GM21825 (cell line): ENCODE measurements around the gene RUNX2.

Experiments
- ATAC-seq: cut with Tn5 transposase; IDR thresholded peaks from one replicate; pipeline ENCODE4 v1.9.1; 2021; ENCODE audit warnings: mild to moderate bottlenecking, moderate library complexity; ENCODE audit not compliant: unreplicated experiment

Gene RUNX2

DNA sequence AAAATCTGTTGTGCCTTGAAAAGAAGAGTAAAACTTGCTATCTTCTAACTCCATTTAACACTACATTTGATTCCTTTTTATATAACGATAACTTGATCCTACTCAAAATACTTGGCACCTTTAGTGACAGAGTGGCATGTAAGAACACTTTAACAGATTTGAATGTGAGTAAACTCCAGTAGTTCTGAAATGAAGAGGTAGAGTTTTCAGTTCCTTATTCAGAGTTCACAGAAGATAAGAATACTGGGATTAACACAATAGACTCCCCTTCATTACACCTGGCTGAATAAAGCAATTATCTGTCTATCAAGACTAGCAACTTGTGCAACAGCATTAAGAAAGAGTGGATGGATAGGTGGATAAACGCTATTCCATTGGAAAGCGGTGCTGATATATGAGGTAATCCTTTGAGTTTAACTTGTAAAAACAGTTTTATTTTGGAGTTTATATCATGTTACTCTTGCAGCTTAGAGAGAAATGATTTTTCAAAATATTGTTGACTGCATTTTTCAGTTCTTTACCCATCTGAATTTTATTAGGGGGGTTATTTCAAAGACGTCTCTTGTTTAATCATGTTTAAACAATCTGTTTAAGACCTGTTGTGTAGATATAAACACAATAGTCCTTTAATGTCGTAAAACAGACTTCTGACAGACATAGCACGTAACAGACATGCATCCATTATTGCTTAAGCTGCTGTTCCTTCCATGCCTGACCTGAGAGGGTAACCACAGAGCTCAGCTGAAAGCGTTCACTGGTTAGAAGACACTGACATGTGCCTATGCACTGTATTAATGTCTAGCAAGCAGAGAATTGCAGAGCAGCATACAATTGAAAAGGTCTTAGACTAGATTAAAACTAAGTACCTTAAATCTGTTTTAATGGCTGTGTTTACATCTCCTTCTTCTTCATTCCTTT is 152.0 kb downstream of the RUNX2 start:
- ATAC-seq = no peak

DNA sequence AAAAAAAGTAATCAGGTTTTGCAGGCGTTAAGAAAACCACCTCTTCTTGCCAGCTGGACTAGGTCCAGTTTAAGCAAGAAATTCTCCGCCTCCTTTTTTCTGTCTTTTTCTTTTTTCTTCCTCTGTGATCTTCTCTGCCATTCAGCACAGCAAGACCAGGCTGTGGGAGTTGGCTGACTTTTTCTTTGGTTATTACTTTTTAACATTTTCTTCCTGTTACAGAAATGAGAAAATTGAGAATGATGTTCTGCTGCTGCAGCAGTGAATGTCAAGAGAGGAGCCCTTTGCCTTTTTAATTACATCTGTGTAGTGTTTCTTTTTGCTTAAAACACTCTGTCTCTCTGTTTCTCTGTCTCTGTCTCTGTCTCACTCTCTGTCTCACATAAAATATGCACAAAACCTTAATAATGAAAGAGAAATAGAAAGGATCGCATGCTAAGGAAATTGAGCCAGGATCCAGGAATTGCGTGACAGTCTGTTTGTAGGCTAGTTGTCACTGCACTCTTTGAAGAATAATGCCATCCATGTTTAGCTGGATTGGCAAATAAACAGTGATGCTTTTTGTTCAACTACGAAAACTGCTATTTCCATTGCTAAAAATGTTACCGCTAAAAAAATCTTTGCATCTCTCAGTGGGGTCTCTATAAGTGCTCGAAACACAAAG is 152.8 kb downstream of the RUNX2 start:
- no peak for ATAC-seq

DNA sequence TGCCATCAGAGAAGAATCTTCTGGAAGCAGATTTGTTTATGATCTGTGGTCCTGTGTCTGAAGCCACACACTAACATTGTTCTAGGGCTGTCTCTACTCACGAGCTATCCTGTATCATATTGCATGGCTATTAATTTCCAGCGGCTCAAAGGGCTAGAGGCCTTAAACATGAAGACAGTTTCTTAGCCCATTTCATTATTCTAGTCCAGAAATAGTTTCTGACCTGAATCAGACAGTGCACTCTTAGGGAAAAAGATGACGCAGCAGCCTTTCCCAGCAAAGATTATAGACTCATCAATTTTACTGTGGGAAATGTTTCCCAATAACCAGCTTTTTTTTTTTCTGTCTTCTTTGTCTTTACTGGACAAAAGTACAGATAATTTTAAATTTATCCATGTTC is 154.9 kb downstream of the RUNX2 start:
- no peak for ATAC-seq

DNA sequence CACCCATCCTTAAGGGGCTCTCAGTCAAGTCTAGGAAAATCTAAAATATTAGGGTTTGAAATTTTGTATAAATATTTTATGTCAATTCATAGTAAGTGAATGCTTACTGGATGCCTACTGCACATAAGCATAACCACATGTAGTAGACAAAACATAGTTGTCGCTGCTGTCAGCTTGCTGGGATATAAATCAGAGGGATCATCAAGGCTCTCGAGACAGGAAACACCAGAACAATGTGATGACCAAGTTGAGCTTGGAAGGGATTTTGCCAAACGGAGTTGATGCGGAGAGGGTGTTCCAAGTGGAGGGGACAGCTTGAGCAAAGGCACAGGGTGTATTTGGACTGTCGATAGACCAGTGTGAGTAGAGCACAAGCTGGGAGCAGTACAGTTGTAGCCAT is 155.4 kb downstream of the RUNX2 start:
- no peak for ATAC-seq

DNA sequence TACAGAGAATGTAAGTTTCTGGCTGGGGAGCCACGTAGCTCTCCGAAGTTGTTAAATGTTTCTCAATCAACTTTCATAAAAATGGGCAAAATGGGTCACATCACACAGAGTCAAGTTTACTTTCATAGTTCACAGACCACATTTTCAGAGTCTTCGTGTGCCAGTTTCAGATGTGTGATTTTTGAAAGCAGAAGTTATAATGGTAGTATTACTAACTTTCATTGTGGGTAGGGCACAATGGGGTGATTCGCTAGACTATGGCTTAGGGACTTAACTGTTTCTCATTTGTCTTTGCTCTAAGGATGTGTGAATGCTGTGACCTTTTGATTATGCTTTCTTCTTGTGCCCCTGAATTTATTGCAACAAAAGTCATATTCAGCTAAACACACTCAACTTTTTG is 158.6 kb downstream of the RUNX2 start:
- ATAC-seq = no peak

- ATAC-seq = no peak
Measured at GRCh38 chr6:45487645-45488044, 159.5 kb downstream of the RUNX2 start.

- no peak for ATAC-seq
Measured at GRCh38 chr6:45488269-45488668, 160.1 kb downstream of the RUNX2 start.

DNA sequence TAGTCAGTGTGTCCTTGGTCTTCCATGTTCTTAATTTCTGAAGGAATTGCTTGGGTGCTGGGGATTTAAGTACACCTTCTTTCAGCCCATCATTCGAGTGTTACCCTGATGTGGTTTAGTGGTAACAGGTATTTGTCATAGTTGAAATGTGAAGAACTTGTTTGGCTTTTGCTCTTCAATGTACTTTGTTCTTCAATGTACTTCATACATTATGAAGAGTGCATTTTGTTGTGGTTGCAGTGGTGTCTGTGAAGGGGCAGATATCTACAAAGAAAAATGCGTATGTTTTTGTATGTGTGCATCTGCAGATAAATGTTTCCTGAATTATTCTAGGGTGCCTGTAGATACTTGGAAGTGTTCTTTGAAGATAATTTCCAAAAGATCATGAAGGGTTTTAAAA is 160.8 kb downstream of the RUNX2 start:
- ATAC-seq = no peak

- no peak for ATAC-seq
Measured at GRCh38 chr6:45491048-45491735, 163.1 kb downstream of the RUNX2 start.

DNA sequence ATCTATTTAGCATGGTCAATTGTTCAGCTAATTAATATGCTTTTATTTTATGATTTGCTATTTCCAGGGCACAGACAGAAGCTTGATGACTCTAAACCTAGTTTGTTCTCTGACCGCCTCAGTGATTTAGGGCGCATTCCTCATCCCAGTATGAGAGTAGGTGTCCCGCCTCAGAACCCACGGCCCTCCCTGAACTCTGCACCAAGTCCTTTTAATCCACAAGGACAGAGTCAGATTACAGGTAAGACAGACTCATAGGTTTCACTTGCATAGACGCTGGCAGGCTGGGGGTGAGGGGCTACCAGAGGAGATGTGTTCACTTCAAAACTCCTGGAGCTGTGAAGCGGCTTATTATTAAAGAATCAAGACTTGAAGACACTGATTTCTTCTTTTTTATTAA is 163.7 kb downstream of the RUNX2 start:
- no peak for ATAC-seq

DNA sequence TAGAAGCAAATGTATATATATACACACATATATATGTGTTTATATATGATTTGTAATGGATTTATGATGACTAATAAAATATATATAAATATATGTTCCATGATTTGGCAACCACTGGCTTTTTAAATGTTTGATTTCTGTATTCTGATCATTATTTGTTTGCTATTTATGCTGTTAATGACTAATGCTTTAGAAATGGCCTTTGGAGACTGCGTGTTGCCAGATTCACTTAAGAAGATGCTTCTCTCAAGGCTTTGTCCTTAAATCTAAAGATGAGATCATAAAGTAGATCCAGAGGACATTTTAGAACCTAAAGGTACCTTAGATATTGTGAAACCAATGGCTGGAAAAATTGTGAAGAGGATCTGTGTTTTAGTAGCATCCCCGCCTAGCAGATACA is 165.6 kb downstream of the RUNX2 start:
- ATAC-seq = no peak

DNA sequence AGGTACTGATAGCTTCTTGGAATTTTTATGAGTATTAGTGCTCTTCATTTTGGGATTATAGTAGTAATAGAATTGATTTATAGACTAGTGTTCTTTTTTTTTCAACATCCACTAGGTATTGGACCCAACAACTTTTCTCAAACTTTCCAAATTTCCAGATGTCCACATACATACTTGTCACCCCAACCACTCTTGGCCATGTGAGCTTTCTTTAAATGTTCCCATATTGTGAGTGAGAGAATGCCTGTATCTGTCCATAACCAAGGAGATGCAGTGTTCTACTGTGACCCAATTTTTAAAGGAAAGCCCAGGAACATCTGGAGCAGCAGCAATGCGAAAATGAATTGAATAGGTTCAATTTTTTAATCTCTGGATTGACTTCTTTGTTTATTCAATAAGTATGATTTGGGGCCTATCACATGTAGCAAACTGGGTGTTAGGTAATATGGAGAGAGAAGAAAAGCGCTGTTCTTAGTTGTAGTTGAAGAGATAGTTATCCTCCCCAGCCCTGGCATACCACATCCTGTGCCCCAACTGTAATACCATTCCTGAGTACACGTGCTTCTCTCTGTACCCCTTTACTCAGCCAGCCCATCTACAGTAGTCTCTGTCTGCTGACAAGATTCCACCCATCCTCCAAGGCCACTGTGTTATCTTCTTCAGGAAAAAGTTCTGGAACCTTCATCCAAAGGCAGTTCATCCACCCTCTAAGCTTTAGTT is 166.4 kb downstream of the RUNX2 start:
- no peak for ATAC-seq

DNA sequence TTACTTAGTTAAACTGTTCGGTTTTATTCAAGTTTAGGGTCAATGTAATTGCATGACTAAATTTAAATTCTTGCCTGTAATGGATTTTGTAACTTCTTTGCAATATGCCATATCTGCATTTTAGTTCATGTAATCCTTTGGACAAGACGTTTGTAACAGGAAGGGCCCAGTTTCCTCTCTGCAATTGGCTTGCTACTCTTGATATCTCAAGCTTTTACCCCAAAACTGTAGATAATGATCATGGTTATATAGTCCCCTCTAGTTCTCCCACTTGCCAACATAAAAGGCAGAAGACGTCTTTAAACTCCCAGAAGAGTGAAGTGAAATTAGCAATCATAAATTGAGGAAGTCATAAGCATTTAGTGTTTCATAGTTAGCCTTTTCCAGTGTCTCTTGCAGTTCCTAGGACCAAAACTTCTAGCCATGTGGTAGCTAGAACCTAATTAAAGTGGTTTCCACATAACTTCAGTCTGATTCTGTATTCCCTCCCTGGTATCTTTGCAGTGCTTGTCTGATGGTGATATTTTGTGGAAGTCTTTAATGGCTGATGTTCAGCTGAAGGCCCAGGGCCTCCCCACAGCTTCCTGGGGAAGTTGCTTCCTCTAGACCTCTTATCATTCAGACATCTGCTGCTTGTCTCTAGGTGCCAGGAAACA is 167.4 kb downstream of the RUNX2 start:
- no peak for ATAC-seq

- ATAC-seq = no peak
Measured at GRCh38 chr6:45496085-45496433, 167.9 kb downstream of the RUNX2 start.

- no peak for ATAC-seq
Measured at GRCh38 chr6:45498591-45498990, 170.5 kb downstream of the RUNX2 start.

GRCh38 chr6:45500924-45501816 is 173.0 kb downstream of the RUNX2 start:
- ATAC-seq = no peak

DNA sequence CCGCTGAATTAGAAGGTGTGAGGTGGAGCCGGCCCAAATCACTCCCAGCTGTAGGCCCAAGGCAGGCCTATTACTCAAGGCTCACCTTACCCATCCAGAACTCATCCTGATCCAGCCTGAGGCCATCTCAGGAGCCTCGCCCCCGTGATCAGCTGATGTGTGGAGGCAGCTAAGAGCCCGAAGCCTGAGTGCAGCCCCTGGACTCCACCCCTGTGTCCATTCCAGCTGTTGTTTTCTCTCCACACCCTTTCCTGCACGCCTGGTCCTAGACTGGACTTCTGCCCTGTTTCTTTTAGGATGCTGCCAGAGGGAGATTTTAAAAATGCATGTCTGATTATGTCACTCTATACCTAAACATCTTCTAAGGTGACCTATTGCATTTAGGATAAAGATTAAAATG is 174.3 kb downstream of the RUNX2 start:
- no peak for ATAC-seq

DNA sequence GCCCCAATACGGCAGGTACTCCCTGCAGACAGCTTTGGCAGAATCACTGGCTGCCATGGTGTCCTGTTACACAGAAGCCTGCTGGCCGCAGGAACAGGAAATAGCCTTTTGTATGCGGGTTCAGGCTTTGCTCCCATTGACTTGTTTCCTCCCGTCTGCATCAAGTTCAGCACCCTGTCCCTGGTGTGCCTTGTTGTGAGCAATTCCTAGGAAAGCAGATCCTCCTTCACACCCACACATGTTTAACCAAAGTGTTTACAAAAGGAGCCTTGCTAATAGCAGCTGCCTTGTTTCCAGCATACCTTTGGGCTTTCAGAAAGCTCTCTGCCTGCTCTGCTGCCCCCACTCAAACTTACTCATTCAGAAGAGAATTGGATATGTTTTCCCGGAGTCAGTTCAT is 176.8 kb downstream of the RUNX2 start:
- ATAC-seq = no peak

GRCh38 chr6:45505470-45505869 is 177.3 kb downstream of the RUNX2 start:
- no peak for ATAC-seq

- ATAC-seq = no peak
Measured at GRCh38 chr6:45507186-45507585, 179.1 kb downstream of the RUNX2 start.
